Measurements from ENCODE around the gene ATP13A5. TPM values are rescaled to one million over a fixed set of nuclear protein-coding genes. Genes with fewer than 3 reads are reported as not detected.

The ATP13A5 gene
- total RNA-seq, 2 experiments from 2014 or later = not detected

DNA sequence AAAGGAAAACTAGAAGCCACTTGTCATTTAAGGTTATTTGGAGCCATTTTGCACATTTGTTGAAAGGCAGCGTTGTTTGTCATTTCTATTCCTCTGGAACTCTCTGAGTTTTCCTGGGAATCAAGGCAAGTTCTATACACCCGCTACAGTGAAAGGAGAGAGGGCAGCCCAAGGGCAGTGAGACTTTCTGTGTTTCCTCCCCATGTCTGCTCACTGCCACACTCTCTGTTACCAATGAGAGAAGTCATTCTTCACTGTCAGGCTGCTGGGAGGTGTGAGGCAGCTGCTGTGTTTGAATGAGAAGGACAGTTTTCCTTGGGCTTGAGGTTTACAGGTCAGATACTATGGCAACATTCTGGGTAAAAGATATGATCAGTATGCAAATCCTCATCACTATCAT, 36.0 kb downstream of the ATP13A5 start:
- Mint-ChIP-seq H3K9me3 (ENCODE audit: insufficient read depth) (no peaks in the 10 kb centered on the region), H3K4me3 (no peak overlapping the region), H3K27ac (no peak overlapping the region), H3K36me3 (ENCODE audit: low read depth) (no peaks in the 10 kb centered on the region), H3K27me3 (ENCODE audit: low read depth) (peaks cover 2% of the 10 kb centered on the region), H3K4me1 (ENCODE audit: low read depth) (no peaks in the 10 kb centered on the region)
- ATAC-seq = no peak
- CTCF ChIA-PET = no interaction called here
- POLR2A ChIA-PET = no interaction called here
- DNase-seq = no peak

DNA sequence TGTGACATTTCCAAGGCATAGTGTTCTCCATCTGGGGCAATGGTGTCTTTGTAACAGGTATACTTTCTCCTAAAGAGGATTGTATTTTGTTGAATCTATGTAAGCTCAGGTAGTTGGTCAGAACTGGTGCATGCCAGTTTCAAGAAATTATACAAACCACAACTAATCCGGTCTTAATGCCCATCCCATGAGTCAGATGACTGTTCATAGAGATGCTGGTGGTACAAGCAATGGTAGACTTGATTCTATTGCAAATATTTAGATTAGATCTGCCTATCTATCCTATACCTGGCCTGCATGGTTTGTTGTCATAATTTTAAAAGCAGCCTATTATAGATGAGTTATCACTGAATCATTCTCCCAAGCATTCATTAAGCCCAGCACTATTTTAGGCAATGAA, 43.5 kb downstream of the ATP13A5 start:
- H3K4me1 Mint-ChIP-seq (ENCODE audit: low read depth) = no peaks in the 10 kb centered on the region
- POLR2A ChIA-PET = no interaction called here
- CTCF ChIA-PET = no interaction called here

DNA sequence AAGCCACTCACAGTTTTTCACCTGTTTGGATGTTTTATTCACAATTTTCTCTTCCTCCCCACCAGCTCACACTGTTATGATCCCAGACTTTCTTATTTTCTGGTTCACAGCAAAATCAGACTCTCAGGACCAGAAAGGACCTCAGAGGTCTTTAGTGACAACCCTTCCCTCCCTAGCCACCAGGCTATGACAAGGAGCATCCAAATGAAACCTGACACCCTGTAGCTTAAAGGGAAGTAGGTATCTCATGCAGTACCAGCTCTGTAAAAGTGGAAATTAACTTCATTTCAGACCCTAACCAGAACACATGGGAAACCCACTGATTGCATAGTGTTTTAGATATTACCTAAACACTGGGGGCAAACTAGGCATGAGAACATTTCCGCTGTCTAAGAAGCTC, 45.3 kb downstream of the ATP13A5 start:
- Mint-ChIP-seq H3K9me3 (ENCODE audit: insufficient read depth) (no peaks in the 10 kb centered on the region), H3K36me3 (ENCODE audit: low read depth) (no peaks in the 10 kb centered on the region), H3K4me1 (ENCODE audit: low read depth) (no peaks in the 10 kb centered on the region), H3K27me3 (ENCODE audit: low read depth) (no peaks in the 10 kb centered on the region), H3K27ac (no peak overlapping the region), H3K4me3 (no peak overlapping the region)
- CTCF ChIA-PET = no interaction called here
- ATAC-seq (no peak), DNase-seq (no peak)
- POLR2A ChIA-PET = no interaction called here

More for the DNA sequence above, 43.5 kb downstream of the ATP13A5 start:
- H3K27me3 Mint-ChIP-seq (ENCODE audit: low read depth) = no peaks in the 10 kb centered on the region
- no peak overlapping the region for H3K27ac Mint-ChIP-seq
- no peak for DNase-seq
- no peaks in the 10 kb centered on the region for H3K36me3 Mint-ChIP-seq (ENCODE audit: low read depth)
- no peak for ATAC-seq
- no peaks in the 10 kb centered on the region for H3K9me3 Mint-ChIP-seq (ENCODE audit: insufficient read depth)
- no peak overlapping the region for H3K4me3 Mint-ChIP-seq

DNA sequence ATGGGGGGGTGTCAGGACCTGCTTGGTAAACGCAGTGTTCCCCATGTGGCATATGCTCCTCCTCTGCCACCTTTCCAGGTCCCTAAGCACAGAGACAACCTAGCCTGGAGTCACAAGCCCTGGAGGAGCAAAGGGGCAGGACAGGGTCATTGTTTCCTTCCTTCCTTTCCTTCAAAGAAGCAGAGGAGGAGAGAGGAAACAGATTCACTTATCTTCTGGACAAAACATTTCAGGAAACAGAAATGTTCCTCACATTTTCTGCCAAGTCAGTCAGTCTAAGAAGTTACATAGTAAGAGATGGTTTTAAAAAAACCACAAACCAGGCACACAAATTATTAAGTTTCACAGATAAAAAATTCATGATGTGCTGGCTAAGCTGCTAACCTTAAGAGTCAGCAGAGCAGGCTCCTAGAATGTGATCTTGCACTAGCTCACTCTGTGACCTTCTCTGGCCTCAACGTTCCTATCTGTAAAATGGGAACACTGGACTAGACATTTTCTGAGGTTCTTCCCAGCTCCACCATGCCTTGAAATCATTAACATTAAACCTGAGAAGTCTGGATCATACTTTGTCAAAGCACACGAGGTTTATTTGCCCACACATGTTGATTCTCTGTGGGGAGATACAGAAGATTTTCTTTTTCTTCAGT, 47.9 kb downstream of the ATP13A5 start:
- POLR2A ChIA-PET = no interaction called here
- H3K36me3 Mint-ChIP-seq (ENCODE audit: low read depth) = no peaks in the 10 kb centered on the region
- no peaks in the 10 kb centered on the region for H3K4me1 Mint-ChIP-seq (ENCODE audit: low read depth)
- H3K4me3 Mint-ChIP-seq = no peak overlapping the region
- CTCF ChIA-PET = no interaction called here
- DNase-seq (no peak), ATAC-seq (no peak)
- H3K27ac Mint-ChIP-seq = no peak overlapping the region
- no peaks in the 10 kb centered on the region for H3K27me3 Mint-ChIP-seq (ENCODE audit: low read depth)
- H3K9me3 Mint-ChIP-seq (ENCODE audit: insufficient read depth) = no peaks in the 10 kb centered on the region

DNA sequence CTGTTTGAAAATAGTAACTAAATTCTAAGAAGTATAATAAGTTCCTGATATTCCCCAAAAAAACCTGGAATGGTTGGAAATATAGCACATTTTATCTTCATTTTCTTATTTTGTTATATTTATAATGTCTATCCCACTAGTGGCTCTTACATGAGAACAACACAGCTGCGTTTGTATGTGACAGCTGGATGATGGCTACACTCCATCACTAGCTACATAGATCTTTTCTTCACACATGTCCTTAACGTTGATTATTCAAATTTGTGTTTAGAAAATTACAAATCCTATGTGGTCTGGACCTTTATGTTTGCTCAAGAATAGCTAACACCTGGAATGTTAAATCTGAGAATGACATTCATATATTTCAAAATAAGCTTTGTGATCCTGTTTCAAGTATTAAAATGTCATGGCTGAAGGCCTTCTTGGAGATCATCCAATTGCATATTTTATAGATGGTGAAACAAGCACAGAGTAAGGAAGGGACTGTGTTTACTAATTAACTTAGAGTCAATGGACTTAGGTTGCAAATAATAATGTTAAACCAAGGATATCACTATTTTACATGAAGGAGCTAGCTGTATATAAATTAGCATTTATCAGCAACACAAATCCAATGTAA, 60.8 kb downstream of the ATP13A5 start:
- no peak for DNase-seq
- Mint-ChIP-seq H3K27ac (no peak overlapping the region), H3K9me3 (ENCODE audit: insufficient read depth) (no peaks in the 10 kb centered on the region), H3K36me3 (ENCODE audit: low read depth) (no peaks in the 10 kb centered on the region), H3K4me1 (ENCODE audit: low read depth) (no peaks in the 10 kb centered on the region), H3K4me3 (no peak overlapping the region), H3K27me3 (ENCODE audit: low read depth) (no peaks in the 10 kb centered on the region)
- ChIA-PET CTCF (no interaction called here), POLR2A (no interaction called here)
- no peak for ATAC-seq

DNA sequence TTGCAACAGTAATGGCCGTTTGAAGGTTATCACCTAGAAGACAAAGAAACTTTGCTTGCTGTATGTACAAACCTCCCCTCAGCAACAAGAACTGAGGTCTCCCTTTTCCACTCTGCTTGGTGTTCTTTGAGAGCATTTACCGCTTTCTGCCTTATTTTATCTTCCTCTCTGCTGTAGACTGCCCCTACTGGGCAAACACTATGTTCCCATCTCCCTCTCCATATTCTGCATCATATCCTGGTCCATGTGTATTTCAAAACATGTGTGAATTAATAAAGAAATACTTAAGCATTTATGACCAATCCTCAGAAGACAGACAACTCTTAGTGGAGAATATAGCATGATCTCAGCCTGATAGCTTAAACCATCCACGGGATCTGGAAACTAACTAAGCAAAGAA, 64.4 kb downstream of the ATP13A5 start:
- ATAC-seq (no peak), DNase-seq (no peak)
- CTCF ChIA-PET = no interaction called here
- POLR2A ChIA-PET = no interaction called here
- Mint-ChIP-seq H3K4me1 (ENCODE audit: low read depth) (no peaks in the 10 kb centered on the region), H3K9me3 (ENCODE audit: insufficient read depth) (no peaks in the 10 kb centered on the region), H3K4me3 (no peak overlapping the region), H3K27ac (no peak overlapping the region), H3K27me3 (ENCODE audit: low read depth) (no peaks in the 10 kb centered on the region), H3K36me3 (ENCODE audit: low read depth) (no peaks in the 10 kb centered on the region)

DNA sequence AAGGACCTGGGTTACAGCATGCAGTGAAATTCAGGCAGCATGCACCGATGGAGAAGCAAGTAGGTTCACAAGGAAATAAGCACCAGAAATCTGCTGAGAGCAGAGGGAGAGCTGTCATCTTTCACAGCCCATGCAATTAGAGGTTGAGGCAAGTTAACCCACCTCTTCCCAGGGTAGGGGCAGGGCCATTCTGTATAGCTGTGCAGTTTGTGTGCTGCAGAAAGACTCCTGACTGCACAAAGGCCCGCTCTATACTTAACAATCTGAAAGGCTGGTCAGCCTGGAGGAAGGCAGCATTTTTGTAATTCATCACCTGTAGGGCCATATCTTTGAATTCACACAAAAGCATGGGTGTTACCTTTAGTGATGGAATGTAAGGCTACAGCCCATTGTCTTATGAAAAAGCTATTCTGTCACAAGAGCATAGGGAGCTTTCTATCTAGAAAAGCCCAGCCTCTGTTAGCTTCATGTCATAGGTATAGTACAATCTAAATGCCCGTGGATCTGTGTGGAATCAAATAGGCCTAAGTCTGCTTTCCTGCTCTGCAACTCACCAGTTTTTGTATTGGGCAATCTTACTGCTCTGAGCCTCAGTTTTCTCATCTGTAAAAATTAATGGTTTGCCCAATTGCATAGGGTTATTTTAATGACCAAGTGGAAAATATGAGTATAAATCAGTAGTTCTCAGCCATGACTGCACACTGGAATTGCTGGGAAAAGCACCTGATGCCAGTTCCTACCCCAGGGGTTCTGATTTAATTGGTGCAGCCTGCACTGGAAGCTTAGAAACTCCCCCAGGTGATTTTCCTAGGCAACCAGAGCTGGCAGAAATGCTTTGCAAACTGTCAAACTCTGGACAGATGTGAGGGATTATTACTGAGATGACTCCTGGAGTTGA, 65.2 kb downstream of the ATP13A5 start:
- no peak for DNase-seq
- H3K27me3 Mint-ChIP-seq (ENCODE audit: low read depth) = no peaks in the 10 kb centered on the region
- no peaks in the 10 kb centered on the region for H3K4me1 Mint-ChIP-seq (ENCODE audit: low read depth)
- H3K36me3 Mint-ChIP-seq (ENCODE audit: low read depth) = no peaks in the 10 kb centered on the region
- H3K4me3 Mint-ChIP-seq = no peak overlapping the region
- ATAC-seq = no peak
- no peaks in the 10 kb centered on the region for H3K9me3 Mint-ChIP-seq (ENCODE audit: insufficient read depth)
- ChIA-PET POLR2A (no interaction called here), CTCF (no interaction called here)
- no peak overlapping the region for H3K27ac Mint-ChIP-seq

DNA sequence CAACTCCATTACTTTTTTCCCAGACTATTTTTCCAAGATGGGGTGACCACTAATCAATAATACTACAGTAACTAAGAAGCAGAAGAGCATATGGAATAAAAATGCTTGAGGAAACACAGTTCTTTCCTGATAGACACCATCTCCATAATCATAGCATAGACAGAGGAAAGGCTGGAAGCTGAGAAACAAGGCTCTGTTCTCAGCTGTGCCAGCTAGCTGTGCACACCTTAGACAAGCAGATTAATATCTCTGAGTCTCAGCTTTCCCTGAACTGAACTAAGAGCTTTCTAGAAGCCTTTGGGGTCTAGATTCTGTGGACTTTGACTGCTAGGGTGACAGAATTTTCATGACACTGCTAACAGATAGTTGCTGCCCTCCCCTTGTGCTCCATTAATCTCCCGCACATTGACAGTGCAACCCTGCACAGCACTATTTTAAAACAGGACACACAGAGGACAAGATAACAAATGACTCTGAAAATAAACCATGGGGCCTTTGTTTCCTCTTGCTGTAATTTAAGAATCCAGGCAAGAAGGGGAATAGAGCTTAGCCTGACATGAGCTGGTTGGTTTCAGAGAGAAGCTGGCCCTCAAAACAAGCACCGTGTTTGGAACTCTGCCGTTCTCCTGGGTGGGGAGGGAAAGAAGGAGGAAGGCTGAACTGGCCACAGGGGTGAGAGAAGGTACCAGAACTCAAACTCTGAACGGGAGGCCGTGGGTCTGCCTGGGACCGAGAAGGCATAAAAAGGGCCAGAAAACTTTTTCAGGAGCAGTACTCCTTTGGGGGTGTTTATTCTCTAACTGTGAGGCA, 67.4 kb downstream of the ATP13A5 start:
- H3K9me3 Mint-ChIP-seq (ENCODE audit: insufficient read depth) = no peaks in the 10 kb centered on the region
- H3K4me3 Mint-ChIP-seq = no peak overlapping the region
- CTCF ChIA-PET = no interaction called here

DNA sequence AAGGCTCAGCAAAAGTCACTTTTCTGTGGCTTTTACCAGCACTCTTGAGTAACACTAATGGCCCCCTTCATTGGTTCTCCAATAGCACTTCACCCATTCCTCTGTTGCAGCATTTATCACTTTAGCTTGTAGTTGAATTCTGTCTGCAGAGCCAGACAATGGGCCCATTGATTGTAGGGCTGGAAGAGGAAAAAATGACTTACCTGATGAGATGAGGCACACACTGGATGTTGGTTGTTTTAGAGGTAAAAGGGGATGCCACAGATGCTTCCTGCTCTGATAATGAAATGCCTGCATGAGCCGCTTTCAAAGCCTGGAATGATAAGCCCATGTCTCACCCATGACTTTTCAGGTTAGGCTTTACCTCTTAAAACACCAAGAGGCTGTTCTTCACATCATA, 73.2 kb downstream of the ATP13A5 start:
- Mint-ChIP-seq H3K4me1 (ENCODE audit: low read depth) (no peaks in the 10 kb centered on the region), H3K9me3 (ENCODE audit: insufficient read depth) (no peaks in the 10 kb centered on the region), H3K27ac (no peak overlapping the region), H3K27me3 (ENCODE audit: low read depth) (no peaks in the 10 kb centered on the region), H3K4me3 (no peak overlapping the region), H3K36me3 (ENCODE audit: low read depth) (no peaks in the 10 kb centered on the region)
- no peak for ATAC-seq
- no peak for DNase-seq
- CTCF ChIA-PET = no interaction called here
- POLR2A ChIA-PET = no interaction called here

More for the DNA sequence above, 67.4 kb downstream of the ATP13A5 start:
- ATAC-seq (no peak), DNase-seq (no peak)
- Mint-ChIP-seq H3K4me1 (ENCODE audit: low read depth) (no peaks in the 10 kb centered on the region), H3K27ac (no peak overlapping the region), H3K27me3 (ENCODE audit: low read depth) (no peaks in the 10 kb centered on the region), H3K36me3 (ENCODE audit: low read depth) (no peaks in the 10 kb centered on the region)
- POLR2A ChIA-PET = no interaction called here

DNA sequence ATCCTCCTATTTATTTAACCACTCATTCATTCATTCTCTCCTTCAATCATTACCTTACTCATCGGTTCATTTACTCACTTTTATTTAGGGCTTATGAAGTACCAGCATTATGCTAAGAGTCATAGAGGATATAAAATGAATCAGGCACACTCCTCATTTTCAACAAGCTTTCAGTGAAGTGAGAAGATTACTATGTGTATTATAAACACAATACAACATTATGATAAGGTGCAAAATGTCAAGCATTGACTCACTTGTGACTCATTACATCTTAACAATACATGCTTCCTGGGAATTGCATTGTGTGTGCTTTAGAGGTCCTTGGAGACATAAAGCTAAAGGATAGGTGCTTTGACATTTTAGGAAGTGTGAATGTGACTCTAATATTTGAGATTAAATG, 77.1 kb downstream of the ATP13A5 start:
- ATAC-seq = no peak
- no peaks in the 10 kb centered on the region for H3K9me3 Mint-ChIP-seq (ENCODE audit: insufficient read depth)
- H3K27me3 Mint-ChIP-seq (ENCODE audit: low read depth) = no peaks in the 10 kb centered on the region
- H3K27ac Mint-ChIP-seq = no peak overlapping the region
- ChIA-PET POLR2A (no interaction called here), CTCF (no interaction called here)
- H3K4me3 Mint-ChIP-seq = no peak overlapping the region
- DNase-seq = no peak
- no peaks in the 10 kb centered on the region for H3K4me1 Mint-ChIP-seq (ENCODE audit: low read depth)
- no peaks in the 10 kb centered on the region for H3K36me3 Mint-ChIP-seq (ENCODE audit: low read depth)

DNA sequence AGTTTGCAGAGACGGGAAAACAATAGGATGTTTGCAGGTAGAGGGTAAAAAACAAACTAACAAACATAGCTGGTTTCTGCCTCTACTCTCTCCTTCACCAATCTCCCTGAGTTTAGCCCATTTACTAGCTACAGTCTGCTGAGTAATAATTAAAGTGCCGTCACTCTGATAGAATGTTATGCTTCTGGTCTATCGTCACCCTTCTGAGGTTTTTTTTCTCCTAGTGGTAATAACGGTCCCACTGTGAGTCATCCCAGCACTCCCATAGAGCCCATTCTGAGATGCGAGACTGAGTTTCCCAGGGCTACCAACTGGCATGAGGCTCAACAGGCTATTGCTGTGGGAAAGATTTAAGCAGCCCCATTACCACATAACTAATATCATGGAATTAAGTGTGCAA, 81.1 kb downstream of the ATP13A5 start:
- Mint-ChIP-seq H3K4me3 (no peak overlapping the region), H3K36me3 (ENCODE audit: low read depth) (no peaks in the 10 kb centered on the region), H3K4me1 (ENCODE audit: low read depth) (no peaks in the 10 kb centered on the region), H3K27ac (no peak overlapping the region), H3K27me3 (ENCODE audit: low read depth) (no peaks in the 10 kb centered on the region), H3K9me3 (ENCODE audit: insufficient read depth) (no peaks in the 10 kb centered on the region)
- CTCF ChIA-PET = interaction anchor here (0.7 kb wide), 1 partner anchor 10 kb away, joined by 3 read pairs; no protein-coding TSS in a partner anchor
- no peak for ATAC-seq
- DNase-seq = no peak
- POLR2A ChIA-PET = interaction anchor here (0.6 kb wide), 1 partner anchor 119 kb away, joined by 3 read pairs; no protein-coding TSS in a partner anchor

DNA sequence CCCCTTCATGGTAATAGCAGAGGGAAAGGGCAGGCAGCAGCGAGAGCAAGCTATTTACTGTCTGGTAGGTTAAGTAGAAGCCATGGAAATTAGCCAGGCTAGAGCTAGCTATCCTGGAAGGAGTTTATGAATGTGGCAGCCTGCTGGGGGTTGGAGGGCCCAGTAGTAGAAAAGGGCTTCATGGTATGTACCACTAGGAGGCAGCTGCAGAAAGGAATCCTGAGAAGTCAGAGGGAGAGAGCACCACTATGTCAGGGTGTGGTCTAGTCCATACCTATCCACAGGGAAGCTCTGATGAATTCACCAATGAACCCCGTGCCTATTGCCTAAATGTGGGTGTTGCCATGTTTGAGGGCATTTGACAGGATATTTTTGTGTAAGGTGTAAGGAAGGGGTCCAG, 82.6 kb downstream of the ATP13A5 start:
- H3K36me3 Mint-ChIP-seq (ENCODE audit: low read depth) = no peaks in the 10 kb centered on the region

More for the DNA sequence above, 82.6 kb downstream of the ATP13A5 start:
- no peak for DNase-seq
- no peak overlapping the region for H3K27ac Mint-ChIP-seq
- H3K9me3 Mint-ChIP-seq (ENCODE audit: insufficient read depth) = no peaks in the 10 kb centered on the region
- CTCF ChIA-PET = no interaction called here
- no peak overlapping the region for H3K4me3 Mint-ChIP-seq
- POLR2A ChIA-PET = no interaction called here
- no peak for ATAC-seq
- no peaks in the 10 kb centered on the region for H3K27me3 Mint-ChIP-seq (ENCODE audit: low read depth)
- H3K4me1 Mint-ChIP-seq (ENCODE audit: low read depth) = no peaks in the 10 kb centered on the region

Measured in activated CD8-positive, alpha-beta T cell treated with anti-CD3 and anti-CD28 coated beads, Interleukin-2, amount 10 ng/mL, durations not matched to agents 7 days and 5 days (primary cell).